GM12878 (cell line): Measurements from ENCODE around the gene RNF223.

Experiments
- MEF2B ChIP-seq: fragments of 450-650 bp; IDR thresholded peaks from 2 replicates; pipeline ENCODE4 v1.6.1; 2018; ENCODE audit warnings: mild to moderate bottlenecking, moderate library complexity; ENCODE audit not compliant: partially characterized antibody, poor library complexity, severe bottlenecking
- POLR2A ChIP-seq: IDR thresholded peaks from 2 replicates; pipeline ENCODE4 v1.6.1; 2011; ENCODE audit warnings: low read depth, mild to moderate bottlenecking, low read length
- RAD21 ChIP-seq: IDR thresholded peaks from 2 replicates; pipeline ENCODE4 v1.6.1; 2011; ENCODE audit warnings: mild to moderate bottlenecking, low read depth, low read length, moderate library complexity; ENCODE audit not compliant: insufficient read depth

- no peak for TF ChIP-seq MEF2B
- no peak for TF ChIP-seq RAD21
- TF ChIP-seq POLR2A, result no peak
Observed at GRCh38 chr1:1118876-1119220, 44.7 kb upstream of the RNF223 start.
